ENCODE measurements around the gene BRAF. TPM values are rescaled to one million over a fixed set of nuclear protein-coding genes. Genes with fewer than 3 reads are reported as not detected.

Gene BRAF
- polyA plus RNA-seq, 1 experiment, result 8.9 TPM

- ChIA-PET POLR2A (no interaction called here), CTCF (interaction anchor here (0.5 to 4.0 kb wide), 3 partner anchors 12 to 33 kb away, joined by 3 to 21 read pairs (median 4); no protein-coding TSS in a partner anchor)
- H3K4me3 ChIP-seq (ENCODE audit: low read depth, low read length), result no peak overlapping the region
- DNase-seq (ENCODE audit: low read depth), result no peak
- H3K36me3 ChIP-seq (ENCODE audit: control insufficient read depth, insufficient read depth, low read length), result peaks cover 13% of the 10 kb centered on the region
- TF ChIP-seq CTCF (IDR thresholded peaks at IDR 0.05; ENCODE audit: insufficient read depth, low read depth, low read length), result no peak
- no peaks in the 10 kb centered on the region for H3K27me3 ChIP-seq (ENCODE audit: control insufficient read depth, insufficient read depth, low read length)
These were observed 237.8 kb downstream of the BRAF start for GRCh38 chr7:140686921-140687320.

- no peak for TF ChIP-seq CTCF (IDR thresholded peaks at IDR 0.05; ENCODE audit: insufficient read depth, low read depth, low read length)
- H3K4me3 ChIP-seq (ENCODE audit: low read depth, low read length), result no peak overlapping the region
- peaks cover 16% of the 10 kb centered on the region for H3K36me3 ChIP-seq (ENCODE audit: control insufficient read depth, insufficient read depth, low read length)
- DNase-seq (ENCODE audit: low read depth), result no peak
- no peaks in the 10 kb centered on the region for H3K27me3 ChIP-seq (ENCODE audit: control insufficient read depth, insufficient read depth, low read length)
- ChIA-PET CTCF (interaction anchor here (1.2 to 4.0 kb wide), 3 partner anchors 11 to 32 kb away, joined by 3 to 21 read pairs (median 4); no protein-coding TSS in a partner anchor), POLR2A (interaction anchor here (0.8 kb wide), 1 partner anchor 11 kb away, joined by 3 read pairs; no protein-coding TSS in a partner anchor)
These were observed 239.2 kb downstream of the BRAF start for GRCh38 chr7:140685407-140686087.

DNA sequence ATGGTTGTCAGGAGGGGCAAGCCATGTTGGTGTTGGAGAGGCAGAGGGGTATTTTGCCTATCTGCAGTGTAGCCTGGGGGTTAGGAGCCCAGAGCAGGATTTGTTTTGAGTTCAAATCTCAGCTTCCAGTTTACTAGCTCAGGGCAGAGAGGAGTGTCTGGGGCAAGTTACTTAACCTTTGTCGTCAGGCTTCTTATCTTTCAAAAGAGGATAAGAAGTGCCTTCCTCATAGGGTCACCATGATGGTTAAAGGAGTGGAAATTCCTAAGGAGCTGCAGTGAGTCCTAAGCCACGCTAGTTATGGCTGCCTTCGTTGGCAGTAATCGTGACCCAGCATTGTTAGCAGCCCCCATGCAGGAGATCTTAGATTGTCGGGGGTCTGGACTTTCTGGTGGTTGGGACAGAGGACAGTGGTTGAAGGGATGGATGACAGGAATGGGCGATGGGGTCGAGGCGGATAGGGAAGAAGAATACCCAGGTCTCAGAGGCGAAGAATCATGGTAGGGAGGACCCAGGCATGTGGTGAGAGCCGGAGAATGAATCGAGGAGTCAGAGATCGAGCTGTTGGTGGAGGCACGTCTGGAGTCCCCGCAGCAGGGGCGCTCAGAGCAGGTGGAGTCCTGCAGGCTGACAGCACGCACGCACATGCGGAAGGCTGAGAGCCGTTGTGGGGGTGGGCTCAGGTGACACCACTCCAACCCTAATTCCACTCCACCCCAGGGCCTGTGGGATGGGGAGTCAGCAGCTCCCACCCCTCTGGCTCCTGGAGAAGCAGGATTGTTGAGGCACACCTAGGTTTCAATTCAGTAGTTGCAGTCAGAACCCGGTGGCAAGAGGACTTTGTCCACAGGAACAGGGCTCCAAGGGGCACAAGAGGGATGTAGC lies 240.4 kb downstream of the BRAF start:
- DNase-seq (ENCODE audit: low read depth), result no peak
- no peak overlapping the region for H3K4me3 ChIP-seq (ENCODE audit: low read depth, low read length)
- ChIA-PET POLR2A (no interaction called here), CTCF (interaction anchor here (1.0 to 4.0 kb wide), 3 partner anchors 9 to 327 kb away, joined by 3 to 21 read pairs (median 3); no protein-coding TSS in a partner anchor)
- H3K27me3 ChIP-seq (ENCODE audit: control insufficient read depth, insufficient read depth, low read length), result no peaks in the 10 kb centered on the region
- TF ChIP-seq CTCF (IDR thresholded peaks at IDR 0.05; ENCODE audit: insufficient read depth, low read depth, low read length), result no peak
- peaks cover 13% of the 10 kb centered on the region for H3K36me3 ChIP-seq (ENCODE audit: control insufficient read depth, insufficient read depth, low read length)

DNA sequence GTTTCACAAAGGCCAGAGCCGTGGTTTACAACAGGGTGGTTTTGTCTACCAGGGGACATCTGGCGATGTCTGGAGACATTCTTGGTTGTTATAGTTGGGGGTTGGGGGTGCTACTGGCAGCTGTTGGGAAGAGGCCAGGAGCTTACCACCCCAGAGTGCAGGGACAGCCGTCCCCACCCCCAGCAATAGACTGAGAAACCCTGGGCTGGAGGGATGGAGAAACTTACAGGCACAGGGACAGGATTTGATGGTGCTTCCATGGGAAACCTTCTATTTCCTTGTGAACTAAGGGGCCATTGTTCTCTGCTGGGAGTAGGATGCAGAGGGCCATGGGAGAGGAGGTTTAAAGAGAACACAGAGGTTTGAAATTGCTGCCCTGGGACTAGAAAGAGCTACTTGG lies 241.1 kb downstream of the BRAF start:
- ChIA-PET POLR2A (no interaction called here), CTCF (interaction anchor here (1.0 to 4.0 kb wide), 3 partner anchors 9 to 328 kb away, joined by 3 to 21 read pairs (median 3); no protein-coding TSS in a partner anchor)

More for the DNA sequence above, 241.1 kb downstream of the BRAF start:
- Histone ChIP-seq H3K27me3 (ENCODE audit: control insufficient read depth, insufficient read depth, low read length) (no peaks in the 10 kb centered on the region), H3K4me3 (ENCODE audit: low read depth, low read length) (no peak overlapping the region), H3K36me3 (ENCODE audit: control insufficient read depth, insufficient read depth, low read length) (peaks cover 12% of the 10 kb centered on the region)
- TF ChIP-seq CTCF (IDR thresholded peaks at IDR 0.05; ENCODE audit: insufficient read depth, low read depth, low read length), result no peak
- DNase-seq (ENCODE audit: low read depth), result no peak
